Common myeloid progenitor, CD34-positive (primary cell): ENCODE results near the gene NCKIPSD.

ENCODE experiments used
- CTCF ChIA-PET: fragments of 350-600 bp; sonication (Branson Sonifier 250); formaldehyde crosslinking; loops from one replicate; lab custom pipeline; 2021; ENCODE audit warnings: antibody characterized with exemption; lab: Charles Lee
- POLR2A ChIA-PET: fragments of 350-600 bp; sonication (Branson Sonifier 250); formaldehyde crosslinking; loops from one replicate; lab custom pipeline; 2021; ENCODE audit warnings: antibody characterized with exemption; lab: Charles Lee
- DNase-seq, 3 donors: peaks; one replicate each; pipeline versions ENCODE4 v3.0.0 to v3.0.0-alpha.2; 2013
- H3K27ac ChIP-seq, 2 experiments: 1 replicate in 1 of 2; 2 replicates in 1 of 2; pipeline ENCODE4 v1.7.0; 2013; ENCODE audit warnings: inconsistent platforms in 2 of 2, low read length in 2 of 2, mild to moderate bottlenecking in 2 of 2, low read depth in 1 of 2, moderate library complexity in 1 of 2; ENCODE audit not compliant: severe bottlenecking in 2 of 2, insufficient read depth in 1 of 2, poor library complexity in 1 of 2
- H3K27me3 ChIP-seq, 5 experiments: replicated peaks in 2 of 5; 1 replicate in 3 of 5; 2 replicates in 2 of 5; pipeline versions ENCODE4 v1.6.1 to v1.7.0; 2013; ENCODE audit warnings: low read length in 4 of 5, mild to moderate bottlenecking in 2 of 5, moderate library complexity in 2 of 5, inconsistent platforms in 1 of 5; ENCODE audit not compliant: insufficient read depth in 5 of 5, control insufficient read depth in 4 of 5
- H3K36me3 ChIP-seq, 4 experiments: 1 replicate in 2 of 4; 2 replicates in 2 of 4; pipeline versions ENCODE4 v1.6.1 to v1.7.0; 2013; ENCODE audit warnings: low read length in 3 of 4, control low read depth in 1 of 4, mild to moderate bottlenecking in 1 of 4; ENCODE audit not compliant: control insufficient read depth in 4 of 4, insufficient read depth in 4 of 4
- H3K4me1 ChIP-seq, 4 experiments: 1 replicate in 3 of 4; 2 replicates in 1 of 4; pipeline versions ENCODE4 v1.6.1 to v1.7.1; 2013; ENCODE audit warnings: low read length in 3 of 4, mild to moderate bottlenecking in 3 of 4, control low read depth in 1 of 4, inconsistent platforms in 1 of 4, moderate library complexity in 1 of 4; ENCODE audit not compliant: control insufficient read depth in 4 of 4, insufficient read depth in 4 of 4; ENCODE audit errors: control extremely low read depth in 1 of 4
- H3K4me3 ChIP-seq, 7 experiments: 1 replicate in 4 of 7; 2 replicates in 3 of 7; pipeline versions ENCODE4 v1.5.1 to v1.7.0; 2013; ENCODE audit warnings: mild to moderate bottlenecking in 7 of 7, low read length in 6 of 7, moderate library complexity in 6 of 7, inconsistent platforms in 2 of 7, low read depth in 2 of 7, control low read depth in 1 of 7; ENCODE audit not compliant: insufficient read depth in 4 of 7, control insufficient read depth in 1 of 7; ENCODE audit errors: extremely low read depth in 1 of 7
- H3K9me3 ChIP-seq, 5 experiments: 1 replicate in 4 of 5; 2 replicates in 1 of 5; pipeline versions ENCODE4 v1.6.1 to v1.7.1; 2013; ENCODE audit warnings: low read length in 4 of 5, mild to moderate bottlenecking in 2 of 5, inconsistent platforms in 1 of 5, low read depth in 1 of 5, moderate library complexity in 1 of 5; ENCODE audit not compliant: control insufficient read depth in 4 of 5, insufficient read depth in 2 of 5; ENCODE audit errors: control extremely low read depth in 1 of 5
- WGBS: methylation state at CpG from one replicate; pipeline ENCODE4 v1.1.5; 2013; ENCODE audit not compliant: insufficient coverage; 5-methylcytosine and 5-hydroxymethylcytosine counted together

Gene NCKIPSD

DNA sequence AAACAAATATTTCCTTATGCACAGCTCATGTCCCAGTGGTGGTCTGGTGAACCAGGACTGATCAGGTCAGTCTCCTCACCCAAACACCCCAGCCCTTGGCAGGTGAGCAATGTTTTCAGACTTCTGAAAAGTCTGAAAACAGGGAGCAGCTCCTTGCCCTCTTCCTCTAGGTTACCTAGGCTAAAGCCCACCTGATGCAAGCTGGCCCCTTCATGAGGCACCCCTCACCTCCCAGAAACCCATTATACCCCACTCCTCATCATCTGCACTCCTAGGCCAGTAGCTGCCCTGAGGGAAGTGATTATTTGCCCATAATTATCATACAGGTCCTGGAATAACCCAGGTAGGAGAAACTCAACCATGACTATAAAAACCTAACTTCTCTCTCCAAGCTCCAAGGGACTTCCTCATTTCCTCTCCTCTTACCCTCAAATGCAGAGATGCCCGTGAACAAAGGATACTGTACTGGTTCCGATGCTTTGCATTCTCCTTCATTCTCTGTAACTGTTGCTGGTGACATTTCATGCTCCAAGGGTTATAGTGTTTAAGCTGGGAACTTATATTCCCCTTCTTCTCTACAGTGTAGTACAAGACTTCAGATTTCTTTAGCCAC is 5.2 kb upstream of the NCKIPSD start:
- no CpG with 5 or more reads among the region's 2 CpGs for WGBS
- DNase-seq: no peak
- Histone ChIP-seq H3K27me3 (no peaks in the 10 kb centered on the region), H3K4me1 (peaks cover 0 to 12% (median 10%) of the 10 kb centered on the region in 4 experiments), H3K9me3 (no peaks in the 10 kb centered on the region), H3K4me3 (no peak overlapping the region), H3K36me3 (peaks cover 18 to 84% (median 72%) of the 10 kb centered on the region in 4 experiments), H3K27ac (no peak overlapping the region)
- ChIA-PET CTCF (interaction anchor here (1.0 to 1.3 kb wide), 2 partner anchors 10 to 34 kb away, joined by 3 to 4 read pairs; no protein-coding TSS in a partner anchor), POLR2A (interaction anchor here (0.9 to 1.0 kb wide), 2 partner anchors 19 to 22 kb away, joined by 3 read pairs; no protein-coding TSS in a partner anchor)

DNA sequence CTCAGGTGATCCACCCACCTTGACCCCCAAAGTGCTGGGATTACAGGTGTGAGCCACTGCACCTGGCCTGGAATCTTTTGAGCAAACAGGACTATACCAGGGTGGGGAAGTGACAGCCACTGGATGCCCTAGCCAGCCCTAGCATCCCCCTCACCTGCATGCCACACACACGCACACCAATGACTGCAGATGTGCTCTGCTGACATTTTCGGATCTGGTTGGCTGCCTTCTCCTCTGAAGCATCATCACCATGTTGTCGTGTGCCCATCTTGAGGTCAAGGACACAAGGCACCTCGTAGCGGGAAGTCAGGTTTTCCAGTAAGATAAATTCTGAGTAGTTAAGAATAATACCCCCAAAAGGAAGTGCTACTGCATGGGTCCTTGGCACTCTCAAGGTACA is 3.7 kb upstream of the NCKIPSD start:
- CTCF ChIA-PET: no interaction called here
- no peak for DNase-seq
- no peaks in the 10 kb centered on the region for H3K27me3 ChIP-seq
- H3K4me1 ChIP-seq: peaks cover 2 to 22% (median 19%) of the 10 kb centered on the region in 4 experiments
- H3K27ac ChIP-seq: no peak overlapping the region
- POLR2A ChIA-PET: no interaction called here
- WGBS: 91% methylated on average over 3 of the region's 5 CpGs
- H3K9me3 ChIP-seq: no peaks in the 10 kb centered on the region
- peaks cover 15 to 72% (median 61%) of the 10 kb centered on the region in 4 experiments for H3K36me3 ChIP-seq
- no peak overlapping the region for H3K4me3 ChIP-seq

DNA sequence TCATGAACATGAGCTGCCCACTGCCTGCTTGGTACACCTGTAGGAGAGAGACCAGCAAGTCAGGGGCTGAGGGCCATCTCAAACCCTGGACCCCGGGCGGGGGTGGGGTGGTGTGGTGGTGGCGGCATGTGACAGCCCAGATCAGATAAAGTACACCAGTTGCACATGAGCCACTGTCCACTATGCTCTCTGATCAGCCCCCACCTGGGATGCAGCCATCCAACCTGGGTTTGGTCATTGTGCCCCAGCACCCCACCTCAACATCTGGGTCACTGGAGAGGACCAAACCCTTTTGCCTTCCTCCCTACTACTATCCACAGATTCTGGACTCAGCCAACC is 3.0 kb upstream of the NCKIPSD start:
- peaks cover 15 to 66% (median 55%) of the 10 kb centered on the region in 4 experiments for H3K36me3 ChIP-seq
- ChIA-PET POLR2A (no interaction called here), CTCF (interaction anchor here (0.6 to 1.0 kb wide), 3 partner anchors 10 to 30 kb away, joined by 3 read pairs; no protein-coding TSS in a partner anchor)
- no peak for DNase-seq
- H3K27ac ChIP-seq: no peak overlapping the region
- no peaks in the 10 kb centered on the region for H3K27me3 ChIP-seq
- WGBS: 100% methylated on average over 1 of the region's 3 CpGs
- H3K9me3 ChIP-seq: no peaks in the 10 kb centered on the region
- H3K4me1 ChIP-seq: peaks cover 2 to 26% (median 23%) of the 10 kb centered on the region in 4 experiments
- H3K4me3 ChIP-seq: no peak overlapping the region

DNA sequence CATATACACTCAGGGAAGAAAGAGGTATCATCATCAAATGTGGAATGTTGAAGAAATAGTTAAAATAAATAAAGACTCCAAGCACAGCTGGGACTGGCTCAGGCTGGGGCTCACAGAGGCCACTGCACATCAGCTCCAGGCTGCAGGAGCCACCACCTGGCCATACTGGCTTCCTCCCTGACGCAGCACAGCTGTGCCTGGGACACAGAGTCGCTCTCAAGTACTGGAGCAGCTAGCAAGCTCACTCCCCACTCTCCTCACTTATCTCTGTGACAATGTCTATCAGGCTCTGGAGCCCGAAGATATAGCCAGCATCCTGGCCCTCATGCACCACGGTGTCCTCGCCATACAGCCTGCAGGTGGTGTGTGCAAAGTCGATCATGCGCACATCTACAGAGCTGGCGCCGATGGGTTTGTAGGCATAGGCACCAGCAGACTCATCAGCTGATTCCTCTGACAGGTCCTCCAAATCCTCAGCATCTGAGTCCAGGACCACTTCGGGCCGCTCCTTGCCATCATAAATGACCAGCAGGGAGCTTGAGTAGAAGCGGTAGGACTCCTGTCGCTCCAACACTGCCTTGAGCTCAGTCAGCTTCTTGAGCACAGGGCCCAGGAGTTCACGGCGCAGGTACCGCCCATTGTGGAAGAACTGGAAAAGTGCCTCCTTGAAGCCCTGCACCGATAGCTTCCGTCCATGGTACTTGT is 2.5 kb upstream of the NCKIPSD start:
- no peaks in the 10 kb centered on the region for H3K9me3 ChIP-seq
- no peak for DNase-seq
- ChIA-PET CTCF (interaction anchor here (0.6 to 1.0 kb wide), 5 partner anchors 10 to 288 kb away, joined by 3 read pairs; no protein-coding TSS in a partner anchor), POLR2A (no interaction called here)
- 98% methylated on average over 17 of the region's 18 CpGs for WGBS
- H3K4me3 ChIP-seq: no peak overlapping the region
- H3K27ac ChIP-seq: no peak overlapping the region
- peaks cover 11 to 60% (median 51%) of the 10 kb centered on the region in 4 experiments for H3K36me3 ChIP-seq
- H3K4me1 ChIP-seq: peaks cover 2 to 26% (median 23%) of the 10 kb centered on the region in 4 experiments
- no peaks in the 10 kb centered on the region for H3K27me3 ChIP-seq

DNA sequence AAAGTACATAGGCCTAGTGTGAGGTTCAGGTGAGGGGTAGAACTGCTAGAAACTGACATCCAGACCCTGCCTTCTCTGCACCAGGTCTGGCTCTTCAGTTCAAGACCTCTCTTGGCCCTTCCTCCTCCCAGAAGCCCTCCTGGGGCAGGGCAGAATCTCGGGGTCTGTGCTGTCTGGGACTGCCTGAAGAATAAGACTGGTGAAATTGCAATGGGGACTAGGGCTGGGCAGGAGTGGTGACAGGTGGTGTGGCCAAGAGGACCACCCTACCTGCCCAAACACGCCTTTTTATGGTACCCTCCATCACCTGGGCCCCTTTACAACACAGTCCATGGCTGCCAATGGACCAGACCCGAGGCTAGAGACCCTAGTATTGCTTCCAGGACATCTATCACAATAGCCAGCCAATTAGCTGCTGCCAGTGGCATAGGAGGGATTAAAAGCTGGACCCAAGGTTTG is 1.5 kb upstream of the NCKIPSD start:
- no peak overlapping the region for H3K4me3 ChIP-seq
- peak in 1 of 3 donors; percentile 27 for DNase-seq
- H3K9me3 ChIP-seq: no peaks in the 10 kb centered on the region
- H3K36me3 ChIP-seq: peaks cover 10 to 57% (median 44%) of the 10 kb centered on the region in 4 experiments
- CTCF ChIA-PET: interaction anchor here (1.4 kb wide), 1 partner anchor 52 kb away, joined by 3 read pairs; no protein-coding TSS in a partner anchor
- H3K27ac ChIP-seq: no peak overlapping the region
- WGBS: 58% methylated on average over 3 of the region's 3 CpGs
- peaks cover 2 to 26% (median 23%) of the 10 kb centered on the region in 4 experiments for H3K4me1 ChIP-seq
- POLR2A ChIA-PET: no interaction called here
- H3K27me3 ChIP-seq: no peaks in the 10 kb centered on the region

DNA sequence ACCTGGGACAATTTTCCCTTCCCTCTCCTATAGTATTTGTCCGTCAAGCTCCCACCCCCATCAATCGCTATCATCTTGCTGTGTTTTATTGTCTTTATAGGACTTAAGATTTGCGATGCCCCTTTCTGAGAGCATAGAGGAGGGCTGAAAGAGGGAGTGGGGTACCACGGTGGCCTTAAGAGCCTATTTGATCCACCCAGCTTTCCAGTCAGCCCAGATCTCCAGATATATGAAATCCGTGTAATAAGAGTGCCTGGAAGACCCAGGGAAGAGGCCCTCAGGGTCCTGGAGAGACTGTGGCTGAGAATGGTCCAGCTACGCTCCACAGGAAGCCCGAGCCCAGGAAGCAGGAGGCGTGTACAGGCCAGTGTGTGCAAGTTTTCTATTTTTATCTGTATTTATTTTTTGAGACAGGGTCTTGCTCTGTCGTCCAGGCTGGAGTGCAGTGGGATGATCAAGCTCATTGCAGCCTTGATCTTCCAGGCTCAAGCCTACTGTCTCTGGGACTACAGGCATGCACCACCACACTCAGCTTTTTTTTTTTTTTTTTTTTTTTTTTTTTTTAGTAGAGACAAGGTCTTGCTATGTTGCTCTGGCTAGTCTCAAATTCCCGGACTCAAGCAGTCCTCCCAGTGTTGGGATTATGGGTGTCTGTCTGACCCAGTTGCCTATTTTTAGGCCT is 964 bp upstream of the NCKIPSD start:
- no peaks in the 10 kb centered on the region for H3K9me3 ChIP-seq
- WGBS: 83% methylated on average over 2 of the region's 10 CpGs
- DNase-seq: peak in 1 of 3 donors; percentile 26
- H3K36me3 ChIP-seq: peaks cover 7 to 56% (median 42%) of the 10 kb centered on the region in 4 experiments
- H3K4me3 ChIP-seq: peak overlapping the region in 3 of 7 experiments; percentile 84 to 96 (median 87)
- H3K4me1 ChIP-seq: peaks cover 2 to 26% (median 23%) of the 10 kb centered on the region in 4 experiments
- POLR2A ChIA-PET: no interaction called here
- CTCF ChIA-PET: interaction anchor here (0.7 to 1.5 kb wide), 9 partner anchors 9 to 56 kb away, joined by 3 to 6 read pairs (median 4); partner anchors contain the start of gene CELSR3
- no peaks in the 10 kb centered on the region for H3K27me3 ChIP-seq
- H3K27ac ChIP-seq: no peak overlapping the region
